HEK293 (cell line): ENCODE results near the gene TNIK.

ENCODE experiments used
- GLI4 ChIP-seq: fragments of 450-650 bp; formaldehyde crosslinking; IDR thresholded peaks from 2 replicates; pipeline ENCODE4 v1.5.1; 2016; ENCODE audit warnings: missing biosample characterization, missing genetic modification characterization
- KLF10 ChIP-seq: fragments of 450-650 bp; IDR thresholded peaks from 2 replicates; pipeline ENCODE4 v1.5.1; 2018; ENCODE audit warnings: missing biosample characterization, mild to moderate bottlenecking, missing genetic modification characterization
- SETDB1 ChIP-seq: IDR thresholded peaks from one replicate; pipeline ENCODE4 v1.6.1; 2017; ENCODE audit warnings: mild to moderate bottlenecking, low read length, moderate library complexity, mixed read lengths; ENCODE audit not compliant: insufficient read length
- ZBTB8A ChIP-seq: fragments of 450-650 bp; formaldehyde crosslinking; IDR thresholded peaks from 2 replicates; pipeline ENCODE4 v1.5.1; 2016; ENCODE audit warnings: missing biosample characterization, missing genetic modification characterization
- ZFP3 ChIP-seq: fragments of 450-650 bp; formaldehyde crosslinking; IDR thresholded peaks from 2 replicates; pipeline ENCODE4 v1.5.1; 2016; ENCODE audit warnings: low read depth, missing biosample characterization, missing genetic modification characterization
- ZNF121 ChIP-seq: fragments of 450-650 bp; formaldehyde crosslinking; IDR thresholded peaks from 2 replicates; pipeline ENCODE4 v1.5.1; 2016; ENCODE audit warnings: missing biosample characterization, missing genetic modification characterization
- ZNF174 ChIP-seq: fragments of 450-650 bp; formaldehyde crosslinking; IDR thresholded peaks from 2 replicates; pipeline ENCODE4 v1.5.0; 2017; ENCODE audit warnings: missing biosample characterization, mild to moderate bottlenecking, missing genetic modification characterization
- ZNF266 ChIP-seq: fragments of 450-650 bp; formaldehyde crosslinking; IDR thresholded peaks from 2 replicates; pipeline ENCODE4 v1.5.1; 2016; ENCODE audit warnings: missing biosample characterization, missing genetic modification characterization, low read depth
- ZNF501 ChIP-seq: fragments of 450-650 bp; formaldehyde crosslinking; IDR thresholded peaks from 2 replicates; pipeline ENCODE4 v1.5.1; 2016; ENCODE audit warnings: missing biosample characterization, missing genetic modification characterization
- TF ChIP-seq, protein P1 (sequence below): fragments of 450-650 bp; formaldehyde crosslinking; IDR thresholded peaks from 2 replicates; pipeline ENCODE4 v1.5.1; 2016; ENCODE audit warnings: missing biosample characterization, missing genetic modification characterization
- TF ChIP-seq, protein P2 (sequence below): fragments of 450-650 bp; IDR thresholded peaks from 2 replicates; pipeline ENCODE4 v1.5.1; 2018; ENCODE audit warnings: missing biosample characterization, missing genetic modification characterization
- TF ChIP-seq, protein P3 (sequence below): fragments of 450-650 bp; formaldehyde crosslinking; IDR thresholded peaks from 2 replicates; pipeline ENCODE4 v1.5.1; 2016; ENCODE audit warnings: missing biosample characterization, missing genetic modification characterization
- TF ChIP-seq, protein P4 (sequence below): fragments of 450-650 bp; formaldehyde crosslinking; IDR thresholded peaks from 2 replicates; pipeline ENCODE4 v1.5.1; 2016; ENCODE audit warnings: missing biosample characterization, missing genetic modification characterization, low read depth
- TF ChIP-seq, protein P5 (sequence below): fragments of 450-650 bp; formaldehyde crosslinking; conservative IDR thresholded peaks from 2 replicates; pipeline ENCODE4 v1.5.1; 2016; ENCODE audit warnings: low read depth, missing biosample characterization, missing genetic modification characterization

DNA sequence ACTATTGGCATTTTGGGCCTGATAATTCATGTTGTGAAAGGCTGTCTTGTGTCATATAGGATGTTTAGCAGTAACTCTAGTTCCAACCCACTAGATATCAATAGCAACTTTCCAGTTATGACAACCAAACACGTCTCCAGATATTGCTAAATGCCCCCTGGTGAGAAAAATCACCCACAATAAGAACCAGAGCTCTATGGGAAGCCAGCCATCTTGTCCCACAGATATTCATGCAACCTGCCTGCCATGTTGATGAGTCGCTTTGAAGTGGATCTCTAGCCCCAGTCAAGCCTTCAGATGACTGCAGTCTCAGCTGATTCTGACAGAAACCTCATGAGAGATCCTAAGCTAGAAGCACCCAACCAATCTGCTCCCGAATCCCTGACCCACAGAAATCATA lies 5.6 kb upstream of the TNIK start:
- TF ChIP-seq, protein P1, sequence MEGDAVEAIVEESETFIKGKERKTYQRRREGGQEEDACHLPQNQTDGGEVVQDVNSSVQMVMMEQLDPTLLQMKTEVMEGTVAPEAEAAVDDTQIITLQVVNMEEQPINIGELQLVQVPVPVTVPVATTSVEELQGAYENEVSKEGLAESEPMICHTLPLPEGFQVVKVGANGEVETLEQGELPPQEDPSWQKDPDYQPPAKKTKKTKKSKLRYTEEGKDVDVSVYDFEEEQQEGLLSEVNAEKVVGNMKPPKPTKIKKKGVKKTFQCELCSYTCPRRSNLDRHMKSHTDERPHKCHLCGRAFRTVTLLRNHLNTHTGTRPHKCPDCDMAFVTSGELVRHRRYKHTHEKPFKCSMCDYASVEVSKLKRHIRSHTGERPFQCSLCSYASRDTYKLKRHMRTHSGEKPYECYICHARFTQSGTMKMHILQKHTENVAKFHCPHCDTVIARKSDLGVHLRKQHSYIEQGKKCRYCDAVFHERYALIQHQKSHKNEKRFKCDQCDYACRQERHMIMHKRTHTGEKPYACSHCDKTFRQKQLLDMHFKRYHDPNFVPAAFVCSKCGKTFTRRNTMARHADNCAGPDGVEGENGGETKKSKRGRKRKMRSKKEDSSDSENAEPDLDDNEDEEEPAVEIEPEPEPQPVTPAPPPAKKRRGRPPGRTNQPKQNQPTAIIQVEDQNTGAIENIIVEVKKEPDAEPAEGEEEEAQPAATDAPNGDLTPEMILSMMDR (tag by site-specific recombination): no peak
- no peak for TF ChIP-seq ZNF501 (tag by site-specific recombination)
- TF ChIP-seq GLI4 (tag by site-specific recombination): no peak
- TF ChIP-seq ZBTB8A: no peak
- TF ChIP-seq, protein P2, sequence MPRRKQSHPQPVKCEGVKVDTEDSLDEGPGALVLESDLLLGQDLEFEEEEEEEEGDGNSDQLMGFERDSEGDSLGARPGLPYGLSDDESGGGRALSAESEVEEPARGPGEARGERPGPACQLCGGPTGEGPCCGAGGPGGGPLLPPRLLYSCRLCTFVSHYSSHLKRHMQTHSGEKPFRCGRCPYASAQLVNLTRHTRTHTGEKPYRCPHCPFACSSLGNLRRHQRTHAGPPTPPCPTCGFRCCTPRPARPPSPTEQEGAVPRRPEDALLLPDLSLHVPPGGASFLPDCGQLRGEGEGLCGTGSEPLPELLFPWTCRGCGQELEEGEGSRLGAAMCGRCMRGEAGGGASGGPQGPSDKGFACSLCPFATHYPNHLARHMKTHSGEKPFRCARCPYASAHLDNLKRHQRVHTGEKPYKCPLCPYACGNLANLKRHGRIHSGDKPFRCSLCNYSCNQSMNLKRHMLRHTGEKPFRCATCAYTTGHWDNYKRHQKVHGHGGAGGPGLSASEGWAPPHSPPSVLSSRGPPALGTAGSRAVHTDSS (tag by site-specific recombination): no peak
- TF ChIP-seq, protein P3, sequence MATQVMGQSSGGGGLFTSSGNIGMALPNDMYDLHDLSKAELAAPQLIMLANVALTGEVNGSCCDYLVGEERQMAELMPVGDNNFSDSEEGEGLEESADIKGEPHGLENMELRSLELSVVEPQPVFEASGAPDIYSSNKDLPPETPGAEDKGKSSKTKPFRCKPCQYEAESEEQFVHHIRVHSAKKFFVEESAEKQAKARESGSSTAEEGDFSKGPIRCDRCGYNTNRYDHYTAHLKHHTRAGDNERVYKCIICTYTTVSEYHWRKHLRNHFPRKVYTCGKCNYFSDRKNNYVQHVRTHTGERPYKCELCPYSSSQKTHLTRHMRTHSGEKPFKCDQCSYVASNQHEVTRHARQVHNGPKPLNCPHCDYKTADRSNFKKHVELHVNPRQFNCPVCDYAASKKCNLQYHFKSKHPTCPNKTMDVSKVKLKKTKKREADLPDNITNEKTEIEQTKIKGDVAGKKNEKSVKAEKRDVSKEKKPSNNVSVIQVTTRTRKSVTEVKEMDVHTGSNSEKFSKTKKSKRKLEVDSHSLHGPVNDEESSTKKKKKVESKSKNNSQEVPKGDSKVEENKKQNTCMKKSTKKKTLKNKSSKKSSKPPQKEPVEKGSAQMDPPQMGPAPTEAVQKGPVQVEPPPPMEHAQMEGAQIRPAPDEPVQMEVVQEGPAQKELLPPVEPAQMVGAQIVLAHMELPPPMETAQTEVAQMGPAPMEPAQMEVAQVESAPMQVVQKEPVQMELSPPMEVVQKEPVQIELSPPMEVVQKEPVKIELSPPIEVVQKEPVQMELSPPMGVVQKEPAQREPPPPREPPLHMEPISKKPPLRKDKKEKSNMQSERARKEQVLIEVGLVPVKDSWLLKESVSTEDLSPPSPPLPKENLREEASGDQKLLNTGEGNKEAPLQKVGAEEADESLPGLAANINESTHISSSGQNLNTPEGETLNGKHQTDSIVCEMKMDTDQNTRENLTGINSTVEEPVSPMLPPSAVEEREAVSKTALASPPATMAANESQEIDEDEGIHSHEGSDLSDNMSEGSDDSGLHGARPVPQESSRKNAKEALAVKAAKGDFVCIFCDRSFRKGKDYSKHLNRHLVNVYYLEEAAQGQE (tag by site-specific recombination): no peak
- TF ChIP-seq ZNF174 (tag by site-specific recombination): no peak
- TF ChIP-seq ZFP3 (tag by site-specific recombination): no peak
- TF ChIP-seq ZNF266 (tag by site-specific recombination): no peak
- TF ChIP-seq, protein P4, sequence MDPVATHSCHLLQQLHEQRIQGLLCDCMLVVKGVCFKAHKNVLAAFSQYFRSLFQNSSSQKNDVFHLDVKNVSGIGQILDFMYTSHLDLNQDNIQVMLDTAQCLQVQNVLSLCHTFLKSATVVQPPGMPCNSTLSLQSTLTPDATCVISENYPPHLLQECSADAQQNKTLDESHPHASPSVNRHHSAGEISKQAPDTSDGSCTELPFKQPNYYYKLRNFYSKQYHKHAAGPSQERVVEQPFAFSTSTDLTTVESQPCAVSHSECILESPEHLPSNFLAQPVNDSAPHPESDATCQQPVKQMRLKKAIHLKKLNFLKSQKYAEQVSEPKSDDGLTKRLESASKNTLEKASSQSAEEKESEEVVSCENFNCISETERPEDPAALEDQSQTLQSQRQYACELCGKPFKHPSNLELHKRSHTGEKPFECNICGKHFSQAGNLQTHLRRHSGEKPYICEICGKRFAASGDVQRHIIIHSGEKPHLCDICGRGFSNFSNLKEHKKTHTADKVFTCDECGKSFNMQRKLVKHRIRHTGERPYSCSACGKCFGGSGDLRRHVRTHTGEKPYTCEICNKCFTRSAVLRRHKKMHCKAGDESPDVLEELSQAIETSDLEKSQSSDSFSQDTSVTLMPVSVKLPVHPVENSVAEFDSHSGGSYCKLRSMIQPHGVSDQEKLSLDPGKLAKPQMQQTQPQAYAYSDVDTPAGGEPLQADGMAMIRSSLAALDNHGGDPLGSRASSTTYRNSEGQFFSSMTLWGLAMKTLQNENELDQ (tag by site-specific recombination): no peak
- TF ChIP-seq SETDB1: no peak
- no peak for TF ChIP-seq KLF10 (tag by site-specific recombination)
- TF ChIP-seq, protein P5, sequence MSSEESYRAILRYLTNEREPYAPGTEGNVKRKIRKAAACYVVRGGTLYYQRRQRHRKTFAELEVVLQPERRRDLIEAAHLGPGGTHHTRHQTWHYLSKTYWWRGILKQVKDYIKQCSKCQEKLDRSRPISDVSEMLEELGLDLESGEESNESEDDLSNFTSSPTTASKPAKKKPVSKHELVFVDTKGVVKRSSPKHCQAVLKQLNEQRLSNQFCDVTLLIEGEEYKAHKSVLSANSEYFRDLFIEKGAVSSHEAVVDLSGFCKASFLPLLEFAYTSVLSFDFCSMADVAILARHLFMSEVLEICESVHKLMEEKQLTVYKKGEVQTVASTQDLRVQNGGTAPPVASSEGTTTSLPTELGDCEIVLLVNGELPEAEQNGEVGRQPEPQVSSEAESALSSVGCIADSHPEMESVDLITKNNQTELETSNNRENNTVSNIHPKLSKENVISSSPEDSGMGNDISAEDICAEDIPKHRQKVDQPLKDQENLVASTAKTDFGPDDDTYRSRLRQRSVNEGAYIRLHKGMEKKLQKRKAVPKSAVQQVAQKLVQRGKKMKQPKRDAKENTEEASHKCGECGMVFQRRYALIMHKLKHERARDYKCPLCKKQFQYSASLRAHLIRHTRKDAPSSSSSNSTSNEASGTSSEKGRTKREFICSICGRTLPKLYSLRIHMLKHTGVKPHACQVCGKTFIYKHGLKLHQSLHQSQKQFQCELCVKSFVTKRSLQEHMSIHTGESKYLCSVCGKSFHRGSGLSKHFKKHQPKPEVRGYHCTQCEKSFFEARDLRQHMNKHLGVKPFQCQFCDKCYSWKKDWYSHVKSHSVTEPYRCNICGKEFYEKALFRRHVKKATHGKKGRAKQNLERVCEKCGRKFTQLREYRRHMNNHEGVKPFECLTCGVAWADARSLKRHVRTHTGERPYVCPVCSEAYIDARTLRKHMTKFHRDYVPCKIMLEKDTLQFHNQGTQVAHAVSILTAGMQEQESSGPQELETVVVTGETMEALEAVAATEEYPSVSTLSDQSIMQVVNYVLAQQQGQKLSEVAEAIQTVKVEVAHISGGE: no peak
- TF ChIP-seq ZNF121: no peak
